GM18519 (cell line): ENCODE data around the gene FSCN2.
A peak's percentile ranks its signal among the peaks of the same experiment; 100 is the strongest.

Experiments used
- ATAC-seq: cut with Tn5 transposase; IDR thresholded peaks from one replicate; pipeline ENCODE4 v1.9.1; 2021; ENCODE audit warnings: mild to moderate bottlenecking, moderate library complexity; ENCODE audit not compliant: unreplicated experiment, low FRiP score

FSCN2 gene

GRCh38 chr17:81552244-81553017 lies 24.3 kb downstream of the FSCN2 start, which contains the start of gene FAAP100:
FAAP100 (minus strand) TSS chr17:81552353; CDS start chr17:81552330, 23 bp downstream.
- peak; percentile 30 for ATAC-seq

- peak; percentile 20 for ATAC-seq
These were observed 24.9 kb downstream of the FSCN2 start for GRCh38 chr17:81553018-81553615.

- ATAC-seq = no peak
These were observed 25.5 kb downstream of the FSCN2 start for GRCh38 chr17:81553616-81554181.

- no peak for ATAC-seq
These were observed 28.1 kb downstream of the FSCN2 start for GRCh38 chr17:81556175-81556691.

GRCh38 chr17:81556863-81557262 lies 28.7 kb downstream of the FSCN2 start:
- ATAC-seq = no peak

- ATAC-seq = no peak
These were observed 29.3 kb downstream of the FSCN2 start for GRCh38 chr17:81557276-81558114.

GRCh38 chr17:81558115-81558468 lies 29.9 kb downstream of the FSCN2 start:
- ATAC-seq = no peak

- no peak for ATAC-seq
These were observed 31.0 kb downstream of the FSCN2 start for GRCh38 chr17:81558941-81559806.

- ATAC-seq = no peak
These were observed 33.3 kb downstream of the FSCN2 start for GRCh38 chr17:81561494-81561885.

- ATAC-seq = no peak
These were observed 35.8 kb downstream of the FSCN2 start for GRCh38 chr17:81563861-81564586.

- ATAC-seq = no peak
These were observed 36.6 kb downstream of the FSCN2 start for GRCh38 chr17:81564778-81565177.

GRCh38 chr17:81565231-81565630 lies 37.1 kb downstream of the FSCN2 start:
- no peak for ATAC-seq

GRCh38 chr17:81566461-81567126 lies 38.4 kb downstream of the FSCN2 start:
- ATAC-seq = no peak

GRCh38 chr17:81567191-81567590 lies 39.0 kb downstream of the FSCN2 start:
- ATAC-seq = no peak

GRCh38 chr17:81568416-81568815 lies 40.2 kb downstream of the FSCN2 start:
- ATAC-seq = no peak

- no peak for ATAC-seq
These were observed 41.9 kb downstream of the FSCN2 start for GRCh38 chr17:81569986-81570514.

GRCh38 chr17:81570964-81571363 lies 42.8 kb downstream of the FSCN2 start:
- no peak for ATAC-seq

- no peak for ATAC-seq
These were observed 44.5 kb downstream of the FSCN2 start for GRCh38 chr17:81572563-81573168.
